ENCODE measurements around the gene SLC47A1. TPM values are rescaled to one million over a fixed set of nuclear protein-coding genes. Genes with fewer than 3 reads are reported as not detected.

SLC47A1 gene
- polyA plus RNA-seq, 2 of the 4 experiments (the other 2 are of a cell fraction): 21.1 to 24.6 TPM

GRCh38 chr17:19626079-19626478 lies 92.4 kb downstream of the SLC47A1 start:
- TF ChIP-seq GATA3 (IDR thresholded peaks at IDR 0.05; ENCODE audit: borderline replicate concordance): no peak
- TF ChIP-seq HOXB13 (CRISPR knock-in tag; IDR thresholded peaks at IDR 0.05; ENCODE audit: low read depth): no peak
- no peak for TF ChIP-seq CEBPB (IDR thresholded peaks at IDR 0.05)
- TF ChIP-seq HOXB5 (CRISPR knock-in tag; IDR thresholded peaks at IDR 0.05): no peak
- TF ChIP-seq CHD4 (IDR thresholded peaks at IDR 0.05; ENCODE audit: borderline replicate concordance): no peak
- TF ChIP-seq JUN (IDR thresholded peaks at IDR 0.05): no peak
- TF ChIP-seq KDM5A (IDR thresholded peaks at IDR 0.05): no peak
- TF ChIP-seq RCOR1 (IDR thresholded peaks at IDR 0.05; ENCODE audit: low read depth, low read length): no peak
- TF ChIP-seq HMGXB4 (CRISPR knock-in tag; IDR thresholded peaks at IDR 0.05; ENCODE audit: borderline replicate concordance): no peak
- TF ChIP-seq EHF (CRISPR knock-in tag; IDR thresholded peaks at IDR 0.05): no peak
- no peak for TF ChIP-seq PHF8 (IDR thresholded peaks at IDR 0.05; ENCODE audit: borderline replicate concordance, low read depth)
- TF ChIP-seq SREBF2 (IDR thresholded peaks at IDR 0.05): no peak
- no peak for TF ChIP-seq RFX5 (IDR thresholded peaks at IDR 0.05)
- no peak for TF ChIP-seq FOSB (CRISPR knock-in tag; IDR thresholded peaks at IDR 0.05)
- no peak for TF ChIP-seq NFE2L2 (conservative IDR thresholded peaks at IDR 0.05; ENCODE audit: low read length)
- TF ChIP-seq ESRRA (IDR thresholded peaks at IDR 0.05; ENCODE audit: borderline replicate concordance, low read length): no peak
- no peak for TF ChIP-seq MAZ (IDR thresholded peaks at IDR 0.05; ENCODE audit: borderline replicate concordance, low read depth, low read length)
- TF ChIP-seq SMC3 (IDR thresholded peaks at IDR 0.05): no peak
- TF ChIP-seq KDM1A (IDR thresholded peaks at IDR 0.05; ENCODE audit: low read depth): no peak
- peaks cover 3% of the 10 kb centered on the region for H3K9me3 ChIP-seq
- ChIA-PET POLR2A (no interaction called here), CTCF (no interaction called here)
- H3K4me3 ChIP-seq: no peak overlapping the region
- no peak overlapping the region for H3K4me2 ChIP-seq
- DNase-seq (ENCODE audit: low read depth in 1 of 2, low spot score in 1 of 2) (no peak), FAIRE-seq (no peak), ATAC-seq (no peak)
- 96% methylated on average over 4 of the region's 4 CpGs for WGBS (ENCODE audit: missing lambda C conversion rate)
- H3K4me1 ChIP-seq: peaks cover 21% of the 10 kb centered on the region
- H3K27ac ChIP-seq: no peak overlapping the region

Small RNA genes lying within 50 kb of the gene (small RNA-seq; reads per million reads assigned to genes)
- gene AC025627.2: 0 reads per million in 6 experiments
- 0 reads per million in 6 experiments for gene NMTRQ-TTG12-1

Other genes with a start within 250 kb of the SLC47A1 start
- 60.6 and 65.6 TPM in 2 replicates for gene B9D1, start 171.1 kb upstream of the SLC47A1 start, polyA plus RNA-seq (2011; rRNA removed)
- 47.6 to 59.4 TPM (median 48.2 TPM) in 3 replicates for gene B9D1, start 171.1 kb upstream of the SLC47A1 start, polyA plus RNA-seq (2017; fragmentation: RNase III; extraction: RNeasy Plus Mini Kit Qiagen cat#74134 plus additional on column Dnase treatment)
- gene MAPK7, start 155.4 kb upstream of the SLC47A1 start, polyA plus RNA-seq (2011; rRNA removed): 7.2 and 10.4 TPM in 2 replicates
- 20.1 to 25.8 TPM (median 23.3 TPM) in 3 replicates for gene MAPK7, start 155.4 kb upstream of the SLC47A1 start, polyA plus RNA-seq (2017; fragmentation: RNase III; extraction: RNeasy Plus Mini Kit Qiagen cat#74134 plus additional on column Dnase treatment)
- not detected in 2 replicates for gene MFAP4, start 146.7 kb upstream of the SLC47A1 start, polyA plus RNA-seq (2011; rRNA removed)
- gene MFAP4, start 146.7 kb upstream of the SLC47A1 start, polyA plus RNA-seq (2017; fragmentation: RNase III; extraction: RNeasy Plus Mini Kit Qiagen cat#74134 plus additional on column Dnase treatment): 0.04 to 0.13 TPM (median 0.13 TPM) in 3 replicates
- gene RNF112, start 122.6 kb upstream of the SLC47A1 start, polyA plus RNA-seq (2011; rRNA removed): 0.27 and 0.65 TPM in 2 replicates
- 0.66 to 2.7 TPM (median 1.4 TPM) in 3 replicates for gene RNF112, start 122.6 kb upstream of the SLC47A1 start, polyA plus RNA-seq (2017; fragmentation: RNase III; extraction: RNeasy Plus Mini Kit Qiagen cat#74134 plus additional on column Dnase treatment)
- gene ALDH3A2, start 114.9 kb downstream of the SLC47A1 start, polyA plus RNA-seq (2011; rRNA removed): 195 and 225 TPM in 2 replicates
- gene ALDH3A2, start 114.9 kb downstream of the SLC47A1 start, polyA plus RNA-seq (2017; fragmentation: RNase III; extraction: RNeasy Plus Mini Kit Qiagen cat#74134 plus additional on column Dnase treatment): 140 to 142 TPM (median 140 TPM) in 3 replicates
- gene SLC47A2, start 182.7 kb downstream of the SLC47A1 start, polyA plus RNA-seq (2011; rRNA removed): 0.07 and 0.13 TPM in 2 replicates
- gene SLC47A2, start 182.7 kb downstream of the SLC47A1 start, polyA plus RNA-seq (2017; fragmentation: RNase III; extraction: RNeasy Plus Mini Kit Qiagen cat#74134 plus additional on column Dnase treatment): 0.16 to 0.27 TPM (median 0.22 TPM) in 3 replicates
- gene ALDH3A1, start 214.4 kb downstream of the SLC47A1 start, polyA plus RNA-seq (2011; rRNA removed): 1,190 and 1,547 TPM in 2 replicates
- 833 to 1,094 TPM (median 959 TPM) in 3 replicates for gene ALDH3A1, start 214.4 kb downstream of the SLC47A1 start, polyA plus RNA-seq (2017; fragmentation: RNase III; extraction: RNeasy Plus Mini Kit Qiagen cat#74134 plus additional on column Dnase treatment)

Measured in A549 (cell line).